Liver (tissue), 9 donors: Measurements from ENCODE around the gene SCD5. TPM values are rescaled to one million over a fixed set of nuclear protein-coding genes. Genes with fewer than 3 reads are reported as not detected.

Experiments
- DNase-seq: peaks from one replicate; pipeline ENCODE4 v3.0.0-alpha.2; 2017; ENCODE audit warnings: low spot score
- H3K27ac ChIP-seq, 2 donors: one replicate each; pipeline ENCODE4 v1.7.0; 2013; ENCODE audit warnings: inconsistent platforms in 2 of 2, low read length in 2 of 2, control low read depth in 1 of 2, low read depth in 1 of 2, mild to moderate bottlenecking in 1 of 2
- H3K27me3 ChIP-seq, 4 donors: one replicate each; pipeline versions ENCODE4 v1.6.1 to v1.7.0; 2013; ENCODE audit warnings: low read length in 3 of 4, inconsistent platforms in 1 of 4, mild to moderate bottlenecking in 1 of 4, moderate library complexity in 1 of 4; ENCODE audit not compliant: control insufficient read depth in 4 of 4, insufficient read depth in 4 of 4
- H3K36me3 ChIP-seq, 4 donors: one replicate each; pipeline versions ENCODE4 v1.6.1 to v1.7.0; 2013; ENCODE audit warnings: low read length in 3 of 4, mild to moderate bottlenecking in 3 of 4, low read depth in 1 of 4, moderate library complexity in 1 of 4; ENCODE audit not compliant: control insufficient read depth in 4 of 4, insufficient read depth in 3 of 4
- H3K4me1 ChIP-seq, 4 donors: one replicate each; pipeline versions ENCODE4 v1.6.1 to v1.7.0; 2013; ENCODE audit warnings: low read length in 3 of 4, mild to moderate bottlenecking in 3 of 4, moderate library complexity in 1 of 4; ENCODE audit not compliant: control insufficient read depth in 4 of 4, insufficient read depth in 4 of 4
- H3K4me3 ChIP-seq, 3 donors: one replicate each; pipeline versions ENCODE4 v1.6.1 to v1.7.0; 2013; ENCODE audit warnings: low read length in 3 of 3, control low read depth in 1 of 3, low read depth in 1 of 3, mild to moderate bottlenecking in 1 of 3
- H3K9ac ChIP-seq, 2 donors: one replicate each; pipeline ENCODE4 v1.7.0; 2013; ENCODE audit warnings: low read length in 2 of 2, mild to moderate bottlenecking in 2 of 2, moderate library complexity in 2 of 2, control low read depth in 1 of 2, low read depth in 1 of 2
- H3K9me3 ChIP-seq, 4 donors: one replicate each; pipeline versions ENCODE4 v1.6.1 to v1.7.0; 2013; ENCODE audit warnings: low read length in 3 of 4; ENCODE audit not compliant: control insufficient read depth in 4 of 4
- ATF3 ChIP-seq: IDR thresholded peaks from 2 replicates; pipeline ENCODE4 v1.6.1; 2016; ENCODE audit warnings: antibody characterized with exemption
- CTCF ChIP-seq: fragments of 150-350 bp; IDR thresholded peaks from 2 replicates; pipeline ENCODE4 v1.5.1; 2017; ENCODE audit warnings: improper control_type of control experiment, low read depth, low read length; ENCODE audit not compliant: missing input control
- EGR1 ChIP-seq, 2 donors: IDR thresholded peaks; 2 replicates each; pipeline ENCODE4 v1.6.1; 2016 to 2018; ENCODE audit warnings: antibody characterized with exemption in 2 of 2, low read depth in 2 of 2
- FOXA1 ChIP-seq: IDR thresholded peaks from 2 replicates; pipeline ENCODE4 v1.6.1; 2016; ENCODE audit warnings: antibody characterized with exemption
- FOXA2 ChIP-seq: IDR thresholded peaks from 2 replicates; pipeline ENCODE4 v1.6.1; 2016; ENCODE audit warnings: antibody characterized with exemption
- GABPA ChIP-seq, 2 donors: IDR thresholded peaks in 1 of 2; conservative IDR thresholded peaks in 1 of 2; 2 replicates each; pipeline ENCODE4 v1.6.1; 2016; ENCODE audit warnings: antibody characterized with exemption in 2 of 2, mild to moderate bottlenecking in 1 of 2, moderate library complexity in 1 of 2
- HNF4A ChIP-seq, 2 donors: conservative IDR thresholded peaks; 2 replicates each; pipeline ENCODE4 v1.6.1; 2016; ENCODE audit warnings: antibody characterized with exemption in 2 of 2, mild to moderate bottlenecking in 2 of 2
- HNF4G ChIP-seq: IDR thresholded peaks from 2 replicates; pipeline ENCODE4 v1.6.1; 2016; ENCODE audit warnings: antibody characterized with exemption
- JUND ChIP-seq, 2 donors: IDR thresholded peaks; 2 replicates each; pipeline ENCODE4 v1.6.1; 2016; ENCODE audit warnings: antibody characterized with exemption in 2 of 2
- MAX ChIP-seq: IDR thresholded peaks from 2 replicates; pipeline ENCODE4 v1.6.1; 2016; ENCODE audit warnings: antibody characterized with exemption
- NR2F2 ChIP-seq: IDR thresholded peaks from 2 replicates; pipeline ENCODE4 v1.6.1; 2016; ENCODE audit warnings: antibody characterized with exemption
- RAD21 ChIP-seq, 2 donors: IDR thresholded peaks; 2 replicates each; pipeline ENCODE4 v1.6.1; 2016; ENCODE audit warnings: antibody characterized with exemption in 2 of 2, mild to moderate bottlenecking in 2 of 2
- REST ChIP-seq: IDR thresholded peaks from 2 replicates; pipeline ENCODE4 v1.6.1; 2016; ENCODE audit warnings: antibody characterized with exemption, mild to moderate bottlenecking
- RXRA ChIP-seq, 2 donors: IDR thresholded peaks; 2 replicates each; pipeline ENCODE4 v1.6.1; 2017 to 2018; ENCODE audit warnings: antibody characterized with exemption in 2 of 2, mild to moderate bottlenecking in 1 of 2
- SP1 ChIP-seq: IDR thresholded peaks from 2 replicates; pipeline ENCODE4 v1.6.1; 2018; ENCODE audit warnings: antibody characterized with exemption, mild to moderate bottlenecking
- TAF1 ChIP-seq: conservative IDR thresholded peaks from 2 replicates; pipeline ENCODE4 v1.6.1; 2016; ENCODE audit warnings: antibody characterized with exemption, mild to moderate bottlenecking
- YY1 ChIP-seq: IDR thresholded peaks from 2 replicates; pipeline ENCODE4 v1.6.1; 2016; ENCODE audit warnings: antibody characterized with exemption, mild to moderate bottlenecking
- ZBTB33 ChIP-seq: IDR thresholded peaks from 2 replicates; pipeline ENCODE4 v1.6.1; 2016; ENCODE audit warnings: antibody characterized with exemption
- WGBS: extraction: QIAGEN DNeasy Blood & Tissue Kit; methylation state at CpG from one replicate; pipeline ENCODE4 v1.1.7; 2013; 5-methylcytosine and 5-hydroxymethylcytosine counted together
- polyA plus RNA-seq, 2 donors: library from polyadenylated mRNA; stranded (reverse) in 1 of 2; unstranded in 1 of 2; fragments of 200-250 nt in 1 of 2; fragments of >200 nt in 1 of 2; fragmentation: Nextera tagmentation in 1 of 2; extraction: Ambion mirVana in 1 of 2; gene quantifications; one replicate each; pipeline versions ENCODE4 v1.2.1 to v1.2.3, GENCODE V29; 2013 to 2015
- total RNA-seq, 2 donors: library from RNA; depleted of rRNA; stranded (reverse); fragments of >200 nt; gene quantifications; one replicate each; pipeline ENCODE4 v1.2.3, GENCODE V29; 2014
- donor health status: healthy.
- donor health status: healthy.
- donor health status: healthy.
- donor health status: healthy.
- donor health status: healthy.

SCD5 gene
- total and polyA plus RNA-seq, 4 donors: 0.14 to 1.9 (median 0.57) TPM

GRCh38 chr4:82642331-82642730 lies 156.3 kb downstream of the SCD5 start:
- WGBS: 78% methylated on average over 7 of the region's 7 CpGs
- no peaks in the 10 kb centered on the region for H3K36me3 ChIP-seq
- no peak overlapping the region for H3K9ac ChIP-seq
- TF ChIP-seq RAD21 (IDR thresholded peaks at IDR 0.05) (no peak), ZBTB33 (no peak), REST (no peak)
- no peaks in the 10 kb centered on the region for H3K27me3 ChIP-seq
- no peak for DNase-seq
- no peaks in the 10 kb centered on the region for H3K9me3 ChIP-seq
- no peak overlapping the region for H3K27ac ChIP-seq
- no peak overlapping the region for H3K4me3 ChIP-seq
- no peaks in the 10 kb centered on the region for H3K4me1 ChIP-seq

GRCh38 chr4:82640540-82640939 lies 158.1 kb downstream of the SCD5 start:
- DNase-seq: no peak
- H3K9me3 ChIP-seq: no peaks in the 10 kb centered on the region
- H3K4me1 ChIP-seq: no peaks in the 10 kb centered on the region
- no peak overlapping the region for H3K27ac ChIP-seq
- no peak overlapping the region for H3K9ac ChIP-seq
- no peaks in the 10 kb centered on the region for H3K27me3 ChIP-seq
- H3K4me3 ChIP-seq: no peak overlapping the region
- H3K36me3 ChIP-seq: no peaks in the 10 kb centered on the region
- WGBS: 66% methylated on average over 5 of the region's 5 CpGs
- TF ChIP-seq YY1 (no peak), MAX (no peak), ZBTB33 (no peak), FOXA1 (no peak), EGR1 (IDR thresholded peaks at IDR 0.05; ENCODE audit: low read depth in 2 of 2) (no peak), JUND (IDR thresholded peaks at IDR 0.05) (no peak), HNF4A (conservative IDR thresholded peaks at IDR 0.05) (no peak), TAF1 (no peak), SP1 (no peak), GABPA (IDR thresholded peaks at IDR 0.05 in 1 of 2, conservative IDR thresholded peaks at IDR 0.05 in 1 of 2) (no peak), HNF4G (no peak), NR2F2 (no peak), FOXA2 (no peak), REST (no peak), CTCF (no peak), RXRA (IDR thresholded peaks at IDR 0.05) (no peak), ATF3 (no peak)
